ENCODE data around the gene GGA2. TPM values are rescaled to one million over a fixed set of nuclear protein-coding genes. Genes with fewer than 3 reads are reported as not detected.
A peak's percentile ranks its signal among the peaks of the same experiment; 100 is the strongest.

Gene GGA2
- total RNA-seq, 3 donors from 2014 or later (not counting 1 experiment from before 2014, with no cell fraction given) = 129 to 134 (median 131) TPM

GRCh38 chr16:23434380-23434779 lies 75.9 kb downstream of the GGA2 start:
- H3K4me3 Mint-ChIP-seq = no peak overlapping the region
- H3K9me3 Mint-ChIP-seq = no peaks in the 10 kb centered on the region
- H3K27ac ChIP-seq (ENCODE audit: low read length) = no peak overlapping the region
- peak; percentile 84 for TF ChIP-seq CTCF (IDR thresholded peaks at IDR 0.05)
- H3K4me1 ChIP-seq (ENCODE audit: control insufficient read depth, insufficient read depth, low read length) = no peaks in the 10 kb centered on the region
- H3K27ac Mint-ChIP-seq = no peak overlapping the region
- H3K36me3 ChIP-seq (ENCODE audit: control insufficient read depth, insufficient read depth, low read length) = peaks cover 32% of the 10 kb centered on the region
- no peaks in the 10 kb centered on the region for H3K9me3 ChIP-seq (ENCODE audit: control insufficient read depth, insufficient read depth, low read length)
- peak in 1 of 2 donors; percentile 83 for DNase-seq
- 54% methylated on average over 6 of the region's 6 CpGs for WGBS (ENCODE audit: insufficient coverage)
- no peaks in the 10 kb centered on the region for H3K4me1 Mint-ChIP-seq
- no peaks in the 10 kb centered on the region for H3K27me3 ChIP-seq (ENCODE audit: control insufficient read depth, insufficient read depth, low read length)
- no peaks in the 10 kb centered on the region for H3K36me3 Mint-ChIP-seq
- H3K27me3 Mint-ChIP-seq (ENCODE audit: low read depth in 2 of 2) = no peaks in the 10 kb centered on the region
- intact Hi-C loops (cut with micrococcal nuclease) = loop anchor here (10.0 kb wide), 2 partner anchors 250 to 1790 kb away; partner anchors contain the start of gene SCNN1G
- ATAC-seq = peak; percentile 43 to 64 (median 49)
- no peak overlapping the region for H3K4me3 ChIP-seq (ENCODE audit: low read length)

GRCh38 chr16:23433261-23433920 lies 76.9 kb downstream of the GGA2 start:
- no peaks in the 10 kb centered on the region for H3K9me3 Mint-ChIP-seq
- H3K27me3 Mint-ChIP-seq (ENCODE audit: low read depth in 2 of 2) = no peaks in the 10 kb centered on the region
- no peak overlapping the region for H3K4me3 Mint-ChIP-seq
- intact Hi-C loops (cut with micrococcal nuclease) = loop anchor here (10.0 kb wide), 2 partner anchors 249 to 1789 kb away; partner anchors contain the start of gene SCNN1G
- no peak overlapping the region for H3K27ac Mint-ChIP-seq
- DNase-seq (no peak), ATAC-seq (no peak)
- no peaks in the 10 kb centered on the region for H3K27me3 ChIP-seq (ENCODE audit: control insufficient read depth, insufficient read depth, low read length)
- no peak overlapping the region for H3K27ac ChIP-seq (ENCODE audit: low read length)
- H3K9me3 ChIP-seq (ENCODE audit: control insufficient read depth, insufficient read depth, low read length) = no peaks in the 10 kb centered on the region
- H3K4me3 ChIP-seq (ENCODE audit: low read length) = no peak overlapping the region
- peaks cover 35% of the 10 kb centered on the region for H3K36me3 ChIP-seq (ENCODE audit: control insufficient read depth, insufficient read depth, low read length)
- no peaks in the 10 kb centered on the region for H3K36me3 Mint-ChIP-seq
- no peak for TF ChIP-seq CTCF (IDR thresholded peaks at IDR 0.05)
- 97% methylated on average over 16 of the region's 16 CpGs for WGBS (ENCODE audit: insufficient coverage)
- no peaks in the 10 kb centered on the region for H3K4me1 Mint-ChIP-seq
- H3K4me1 ChIP-seq (ENCODE audit: control insufficient read depth, insufficient read depth, low read length) = no peaks in the 10 kb centered on the region

GRCh38 chr16:23432176-23433128 lies 77.8 kb downstream of the GGA2 start:
- no peak for TF ChIP-seq CTCF (IDR thresholded peaks at IDR 0.05)
- peaks cover 31% of the 10 kb centered on the region for H3K36me3 ChIP-seq (ENCODE audit: control insufficient read depth, insufficient read depth, low read length)
- no peaks in the 10 kb centered on the region for H3K4me1 ChIP-seq (ENCODE audit: control insufficient read depth, insufficient read depth, low read length)
- ATAC-seq (no peak), DNase-seq (no peak)
- Mint-ChIP-seq H3K27ac (no peak overlapping the region), H3K4me3 (no peak overlapping the region), H3K4me1 (no peaks in the 10 kb centered on the region), H3K9me3 (no peaks in the 10 kb centered on the region), H3K36me3 (no peaks in the 10 kb centered on the region), H3K27me3 (ENCODE audit: low read depth in 2 of 2) (no peaks in the 10 kb centered on the region)
- no peaks in the 10 kb centered on the region for H3K27me3 ChIP-seq (ENCODE audit: control insufficient read depth, insufficient read depth, low read length)
- H3K9me3 ChIP-seq (ENCODE audit: control insufficient read depth, insufficient read depth, low read length) = no peaks in the 10 kb centered on the region
- H3K4me3 ChIP-seq (ENCODE audit: low read length) = no peak overlapping the region
- intact Hi-C loops (cut with micrococcal nuclease) = loop anchor here (10.0 kb wide), 2 partner anchors 248 to 1788 kb away; partner anchors contain the start of gene SCNN1G
- 97% methylated on average over 8 of the region's 10 CpGs for WGBS (ENCODE audit: insufficient coverage)
- H3K27ac ChIP-seq (ENCODE audit: low read length) = no peak overlapping the region

All from natural killer cell (primary cell).